Thyroid gland (tissue), 4 donors: ENCODE measurements around the gene MAGI2.

Experiments
- POLR2A ChIP-seq, 2 donors: fragments of 450-650 bp; IDR thresholded peaks; one replicate each; pipeline ENCODE4 v1.6.1; 2017; ENCODE audit warnings: antibody characterized with exemption in 2 of 2, mild to moderate bottlenecking in 2 of 2, moderate library complexity in 1 of 2
- TF ChIP-seq, protein P1 (sequence below), 6 experiments: fragments of 200-600 bp in 3 of 6; fragments of 450-650 bp in 3 of 6; sonication (generic) in 3 of 6; IDR thresholded peaks; one replicate each; pipeline ENCODE4 v1.5.1; 2016 to 2019; ENCODE audit warnings: antibody characterized with exemption in 6 of 6, mild to moderate bottlenecking in 2 of 6, inconsistent platforms in 1 of 6, moderate library complexity in 1 of 6

DNA sequence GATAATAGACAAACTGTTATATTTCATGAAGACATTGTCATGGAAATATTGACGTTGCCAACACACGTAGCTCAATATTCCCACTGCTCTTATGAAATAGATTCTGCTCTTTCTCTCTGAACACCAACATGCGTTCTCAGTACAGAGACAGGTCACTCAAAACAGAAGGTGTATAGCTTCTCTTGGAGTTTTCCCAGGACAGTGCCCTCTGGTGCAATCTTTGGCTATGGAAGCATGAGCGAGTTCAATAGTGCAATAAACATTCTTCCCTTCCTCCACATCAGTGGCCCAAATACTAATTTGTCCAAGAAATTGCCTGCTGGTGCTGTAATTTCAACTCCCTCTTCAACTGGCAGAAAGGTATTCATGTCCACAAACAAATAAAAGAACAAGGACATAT is 145.3 kb downstream of the MAGI2 start:
- TF ChIP-seq, protein P1, sequence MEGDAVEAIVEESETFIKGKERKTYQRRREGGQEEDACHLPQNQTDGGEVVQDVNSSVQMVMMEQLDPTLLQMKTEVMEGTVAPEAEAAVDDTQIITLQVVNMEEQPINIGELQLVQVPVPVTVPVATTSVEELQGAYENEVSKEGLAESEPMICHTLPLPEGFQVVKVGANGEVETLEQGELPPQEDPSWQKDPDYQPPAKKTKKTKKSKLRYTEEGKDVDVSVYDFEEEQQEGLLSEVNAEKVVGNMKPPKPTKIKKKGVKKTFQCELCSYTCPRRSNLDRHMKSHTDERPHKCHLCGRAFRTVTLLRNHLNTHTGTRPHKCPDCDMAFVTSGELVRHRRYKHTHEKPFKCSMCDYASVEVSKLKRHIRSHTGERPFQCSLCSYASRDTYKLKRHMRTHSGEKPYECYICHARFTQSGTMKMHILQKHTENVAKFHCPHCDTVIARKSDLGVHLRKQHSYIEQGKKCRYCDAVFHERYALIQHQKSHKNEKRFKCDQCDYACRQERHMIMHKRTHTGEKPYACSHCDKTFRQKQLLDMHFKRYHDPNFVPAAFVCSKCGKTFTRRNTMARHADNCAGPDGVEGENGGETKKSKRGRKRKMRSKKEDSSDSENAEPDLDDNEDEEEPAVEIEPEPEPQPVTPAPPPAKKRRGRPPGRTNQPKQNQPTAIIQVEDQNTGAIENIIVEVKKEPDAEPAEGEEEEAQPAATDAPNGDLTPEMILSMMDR (IDR thresholded peaks at IDR 0.05): peak in 5 of 6 experiments; percentile 3 to 40 (median 31)
- TF ChIP-seq POLR2A (IDR thresholded peaks at IDR 0.05): no peak
